ENCODE measurements around the gene NAV3.

Gene NAV3

GRCh38 chr12:78145398-78145797, 314.7 kb downstream of the NAV3 start:
- DNase-seq (ENCODE audit: extremely low read depth, low read depth): no peak
- no peak overlapping the region for H3K4me3 ChIP-seq (replicated peaks; ENCODE audit: low read depth, low read length)
- no peak for TF ChIP-seq CTCF (IDR thresholded peaks at IDR 0.05; ENCODE audit: low read depth, low read length, missing control alignments)

GRCh38 chr12:78146365-78146772, 315.7 kb downstream of the NAV3 start:
- DNase-seq (ENCODE audit: extremely low read depth, low read depth): peak; percentile 15
- peak; percentile 70 for TF ChIP-seq CTCF (IDR thresholded peaks at IDR 0.05; ENCODE audit: low read depth, low read length, missing control alignments)
- H3K4me3 ChIP-seq (replicated peaks; ENCODE audit: low read depth, low read length): no peak overlapping the region

GRCh38 chr12:78149459-78149858, 318.8 kb downstream of the NAV3 start:
- no peak for DNase-seq (ENCODE audit: extremely low read depth, low read depth)
- no peak for TF ChIP-seq CTCF (IDR thresholded peaks at IDR 0.05; ENCODE audit: low read depth, low read length, missing control alignments)
- no peak overlapping the region for H3K4me3 ChIP-seq (replicated peaks; ENCODE audit: low read depth, low read length)

- H3K4me3 ChIP-seq (replicated peaks; ENCODE audit: low read depth, low read length): no peak overlapping the region
- no peak for DNase-seq (ENCODE audit: extremely low read depth, low read depth)
- no peak for TF ChIP-seq CTCF (IDR thresholded peaks at IDR 0.05; ENCODE audit: low read depth, low read length, missing control alignments)
Observed at GRCh38 chr12:78155546-78155945, 324.9 kb downstream of the NAV3 start.

- DNase-seq (ENCODE audit: extremely low read depth, low read depth): no peak
- no peak overlapping the region for H3K4me3 ChIP-seq (replicated peaks; ENCODE audit: low read depth, low read length)
- no peak for TF ChIP-seq CTCF (IDR thresholded peaks at IDR 0.05; ENCODE audit: low read depth, low read length, missing control alignments)
Observed at GRCh38 chr12:78156751-78157150, 326.1 kb downstream of the NAV3 start.

- no peak overlapping the region for H3K4me3 ChIP-seq (replicated peaks; ENCODE audit: low read depth, low read length)
- peak; percentile 2 for DNase-seq (ENCODE audit: extremely low read depth, low read depth)
- TF ChIP-seq CTCF (IDR thresholded peaks at IDR 0.05; ENCODE audit: low read depth, low read length, missing control alignments): no peak
Observed at GRCh38 chr12:78157199-78157598, 326.5 kb downstream of the NAV3 start.

GRCh38 chr12:78164154-78164553, 333.5 kb downstream of the NAV3 start:
- no peak for TF ChIP-seq CTCF (IDR thresholded peaks at IDR 0.05; ENCODE audit: low read depth, low read length, missing control alignments)
- no peak overlapping the region for H3K4me3 ChIP-seq (replicated peaks; ENCODE audit: low read depth, low read length)

More at GRCh38 chr12:78164154-78164553, 333.5 kb downstream of the NAV3 start:
- no peak for DNase-seq (ENCODE audit: extremely low read depth, low read depth)
